ENCODE data around the gene FADS2. TPM values are rescaled to one million over a fixed set of nuclear protein-coding genes. Genes with fewer than 3 reads are reported as not detected.

The FADS2 gene
- total and polyA plus RNA-seq, 9 of the 15 experiments (the other 6 are each of a cell fraction or from before 2014, with no cell fraction given): 2.9 to 42.8 (median 16.2) TPM

GRCh38 chr11:61814958-61815789 lies 12.9 kb upstream of the FADS2 start (continued):
- TF ChIP-seq THAP12 (CRISPR knock-in tag; IDR thresholded peaks at IDR 0.05): peak; percentile 83
- no peak for TF ChIP-seq SMARCA5 (IDR thresholded peaks at IDR 0.05)
- no peak for TF ChIP-seq SIX5 (IDR thresholded peaks at IDR 0.05; ENCODE audit: borderline replicate concordance in 1 of 2, insufficient read depth in 1 of 2, low read depth in 1 of 2, low read length in 2 of 2)
- TF ChIP-seq, protein P1, sequence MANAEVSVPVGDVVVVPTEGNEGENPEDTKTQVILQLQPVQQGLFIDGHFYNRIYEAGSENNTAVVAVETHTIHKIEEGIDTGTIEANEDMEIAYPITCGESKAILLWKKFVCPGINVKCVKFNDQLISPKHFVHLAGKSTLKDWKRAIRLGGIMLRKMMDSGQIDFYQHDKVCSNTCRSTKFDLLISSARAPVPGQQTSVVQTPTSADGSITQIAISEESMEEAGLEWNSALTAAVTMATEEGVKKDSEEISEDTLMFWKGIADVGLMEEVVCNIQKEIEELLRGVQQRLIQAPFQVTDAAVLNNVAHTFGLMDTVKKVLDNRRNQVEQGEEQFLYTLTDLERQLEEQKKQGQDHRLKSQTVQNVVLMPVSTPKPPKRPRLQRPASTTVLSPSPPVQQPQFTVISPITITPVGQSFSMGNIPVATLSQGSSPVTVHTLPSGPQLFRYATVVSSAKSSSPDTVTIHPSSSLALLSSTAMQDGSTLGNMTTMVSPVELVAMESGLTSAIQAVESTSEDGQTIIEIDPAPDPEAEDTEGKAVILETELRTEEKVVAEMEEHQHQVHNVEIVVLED (CRISPR knock-in tag; IDR thresholded peaks at IDR 0.05): peak; percentile 22; the same call in 1 of the 2 replicates
- 0 out of 2 replicates have a peak, but pooled peaks have one; percentile 31 for TF ChIP-seq SNAPC5 (CRISPR knock-in tag; IDR thresholded peaks at IDR 0.05)
- peak; percentile 82; the same call in 1 of the 2 replicates for TF ChIP-seq ESRRA (IDR thresholded peaks at IDR 0.05; ENCODE audit: borderline replicate concordance, low read depth)
- TF ChIP-seq MTA1 (IDR thresholded peaks at IDR 0.05; ENCODE audit: borderline replicate concordance): no peak; the same call in 1 of the 2 replicates
- TF ChIP-seq CHD7 (IDR thresholded peaks at IDR 0.05; ENCODE audit: low read depth, low read length): no peak
- TF ChIP-seq RFX1 (IDR thresholded peaks at IDR 0.05): no peak; the same call in 1 of the 2 replicates
- TF ChIP-seq JUN (IDR thresholded peaks at IDR 0.05; ENCODE audit: borderline replicate concordance, low read depth, low read length): peak; percentile 59; the same call in 1 of the 2 replicates
- no peak for TF ChIP-seq JUN (CRISPR knock-in tag; IDR thresholded peaks at IDR 0.05; ENCODE audit: borderline replicate concordance)
